Neural crest cell (in vitro differentiated cells): ENCODE results near the gene PAXIP1. TPM values are rescaled to one million over a fixed set of nuclear protein-coding genes. Genes with fewer than 3 reads are reported as not detected.
A peak's percentile ranks its signal among the peaks of the same experiment; 100 is the strongest.

Experiments used
- DNase-seq: peaks from one replicate; pipeline ENCODE4 v3.0.0; 2021; ENCODE audit warnings: low read depth, mixed read lengths, low spot score
- H3K27ac Mint-ChIP-seq: one replicate; pipeline ENCODE4 v1.8.0; 2021; ENCODE audit warnings: mild to moderate bottlenecking, mixed read lengths; ENCODE audit not compliant: unreplicated experiment
- H3K27me3 Mint-ChIP-seq: 2 replicates; pipeline ENCODE4 v1.8.0; 2021; ENCODE audit warnings: low read depth, mild to moderate bottlenecking, mixed read lengths
- H3K36me3 Mint-ChIP-seq: 2 replicates; pipeline ENCODE4 v1.8.0; 2021; ENCODE audit warnings: low read depth, mild to moderate bottlenecking, mixed read lengths
- H3K4me1 Mint-ChIP-seq: 2 replicates; pipeline ENCODE4 v1.8.0; 2021; ENCODE audit warnings: mixed read lengths
- H3K4me3 Mint-ChIP-seq: one replicate; pipeline ENCODE4 v1.8.0; 2021; ENCODE audit warnings: mild to moderate bottlenecking, mixed read lengths
- H3K9me3 Mint-ChIP-seq: 2 replicates; pipeline ENCODE4 v1.8.0; 2021; ENCODE audit warnings: mixed read lengths
- CTCF ChIP-seq: fragments of 200-600 bp; sonication (generic); conservative IDR thresholded peaks from 2 replicates; pipeline ENCODE4 v1.5.0; 2021; ENCODE audit warnings: antibody characterized with exemption, mild to moderate bottlenecking
- total RNA-seq: library from RNA; stranded (reverse); gene quantifications from 2 replicates; pipeline ENCODE4 v1.2.1, GENCODE V29; 2021

Gene PAXIP1
- total RNA-seq, 1 donor from 2014 or later: 32.1 TPM

GRCh38 chr7:154953006-154953684, 49.8 kb downstream of the PAXIP1 start:
- peak; percentile 79 for TF ChIP-seq CTCF
- H3K9me3 Mint-ChIP-seq: no peaks in the 10 kb centered on the region
- H3K36me3 Mint-ChIP-seq: peaks cover 18% of the 10 kb centered on the region
- no peaks in the 10 kb centered on the region for H3K4me1 Mint-ChIP-seq
- H3K27ac Mint-ChIP-seq: no peak overlapping the region
- H3K27me3 Mint-ChIP-seq: no peaks in the 10 kb centered on the region
- peak; percentile 58 for DNase-seq
- no peak overlapping the region for H3K4me3 Mint-ChIP-seq

DNA sequence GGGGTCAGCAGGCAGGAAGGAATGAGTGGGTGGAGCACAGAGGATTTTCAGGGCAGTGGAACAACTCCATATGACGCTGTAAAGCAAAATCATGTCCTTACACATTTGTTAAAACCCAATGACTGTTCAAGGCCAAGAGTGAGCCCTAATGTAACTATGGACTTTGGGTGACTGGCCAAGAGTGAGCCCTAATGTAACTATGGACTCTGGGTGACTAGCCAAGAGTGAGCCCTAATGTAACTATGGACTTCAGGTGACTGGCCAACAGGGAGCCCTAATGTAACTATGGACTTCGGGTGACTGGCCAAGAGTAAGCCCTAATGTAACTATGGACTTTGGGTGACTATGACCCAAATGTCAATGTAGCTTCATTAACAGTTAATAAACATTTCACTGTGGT, 52.0 kb downstream of the PAXIP1 start:
- H3K9me3 Mint-ChIP-seq: no peaks in the 10 kb centered on the region
- no peak for DNase-seq
- H3K27ac Mint-ChIP-seq: no peak overlapping the region
- TF ChIP-seq CTCF: no peak
- H3K27me3 Mint-ChIP-seq: no peaks in the 10 kb centered on the region
- no peak overlapping the region for H3K4me3 Mint-ChIP-seq
- peaks cover 16% of the 10 kb centered on the region for H3K36me3 Mint-ChIP-seq
- H3K4me1 Mint-ChIP-seq: no peaks in the 10 kb centered on the region

- Mint-ChIP-seq H3K4me1 (no peaks in the 10 kb centered on the region), H3K9me3 (no peaks in the 10 kb centered on the region), H3K36me3 (peaks cover 16% of the 10 kb centered on the region), H3K27ac (no peak overlapping the region), H3K4me3 (no peak overlapping the region), H3K27me3 (no peaks in the 10 kb centered on the region)
- TF ChIP-seq CTCF: no peak
- no peak for DNase-seq
These were observed 55.3 kb downstream of the PAXIP1 start for GRCh38 chr7:154947604-154948003.

DNA sequence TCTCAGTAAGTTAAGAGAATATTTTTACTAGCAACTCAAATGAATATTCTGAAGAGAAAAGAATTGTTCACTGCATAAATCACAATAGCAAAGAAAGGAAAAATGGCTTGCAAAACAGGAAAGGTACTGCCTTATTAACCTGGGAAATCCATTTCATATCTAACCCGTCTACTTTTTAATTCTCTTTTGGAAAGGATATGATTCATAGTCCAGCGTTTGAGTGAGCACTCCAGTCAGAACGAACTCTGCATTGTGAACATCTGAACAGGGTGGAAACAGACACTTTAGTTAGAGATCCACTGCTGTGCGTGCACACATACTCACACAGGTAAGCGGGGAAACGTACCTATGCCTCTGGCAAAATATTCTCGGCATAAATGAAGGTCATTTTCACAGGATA, 56.8 kb downstream of the PAXIP1 start:
- TF ChIP-seq CTCF: no peak
- Mint-ChIP-seq H3K9me3 (no peaks in the 10 kb centered on the region), H3K27ac (no peak overlapping the region), H3K4me1 (no peaks in the 10 kb centered on the region), H3K27me3 (no peaks in the 10 kb centered on the region), H3K4me3 (no peak overlapping the region), H3K36me3 (peaks cover 17% of the 10 kb centered on the region)
- no peak for DNase-seq

DNA sequence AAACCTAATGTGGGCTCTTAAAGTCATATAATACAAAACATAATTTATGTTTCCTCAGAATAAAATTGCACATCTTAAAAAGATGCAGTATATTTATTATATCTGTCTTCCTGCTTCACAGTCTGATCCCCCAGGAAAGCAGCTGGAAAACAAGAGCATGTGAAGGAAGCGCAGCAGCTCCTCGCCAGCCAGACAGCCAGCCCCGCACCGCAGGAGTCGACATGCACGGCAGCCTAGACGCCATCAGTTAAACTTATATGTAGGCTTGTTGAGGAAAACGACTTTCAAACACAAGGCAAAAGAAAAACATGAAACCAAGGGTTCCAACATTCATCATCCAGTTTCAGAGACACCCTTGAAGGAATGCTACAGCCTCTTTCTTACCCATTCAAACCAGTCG, 59.0 kb downstream of the PAXIP1 start:
- H3K36me3 Mint-ChIP-seq: peaks cover 31% of the 10 kb centered on the region
- TF ChIP-seq CTCF: no peak

More for the DNA sequence above, 59.0 kb downstream of the PAXIP1 start:
- DNase-seq: no peak
- Mint-ChIP-seq H3K4me1 (no peaks in the 10 kb centered on the region), H3K9me3 (peaks cover 13% of the 10 kb centered on the region), H3K27ac (no peak overlapping the region), H3K4me3 (no peak overlapping the region), H3K27me3 (no peaks in the 10 kb centered on the region)
